22Rv1 (cell line): ENCODE results near the gene IL17RB.

Experiments
- CTCF ChIP-seq: fragments of 450-650 bp; IDR thresholded peaks from 2 replicates; pipeline ENCODE4 v1.5.1; 2017; ENCODE audit warnings: mild to moderate bottlenecking
- ZFX ChIP-seq: fragments of 450-650 bp; IDR thresholded peaks from 2 replicates; pipeline ENCODE4 v1.6.1; 2017; ENCODE audit warnings: antibody characterized with exemption, borderline replicate concordance

- no peak for TF ChIP-seq CTCF
- no peak for TF ChIP-seq ZFX
Observed at GRCh38 chr3:53805463-53806159, 40.8 kb upstream of the IL17RB start.
